ENCODE data around the gene TUBB3. TPM values are rescaled to one million over a fixed set of nuclear protein-coding genes. Genes with fewer than 3 reads are reported as not detected.

Gene TUBB3
- total RNA-seq, 1 experiment from 2014 or later = 173 TPM

DNA sequence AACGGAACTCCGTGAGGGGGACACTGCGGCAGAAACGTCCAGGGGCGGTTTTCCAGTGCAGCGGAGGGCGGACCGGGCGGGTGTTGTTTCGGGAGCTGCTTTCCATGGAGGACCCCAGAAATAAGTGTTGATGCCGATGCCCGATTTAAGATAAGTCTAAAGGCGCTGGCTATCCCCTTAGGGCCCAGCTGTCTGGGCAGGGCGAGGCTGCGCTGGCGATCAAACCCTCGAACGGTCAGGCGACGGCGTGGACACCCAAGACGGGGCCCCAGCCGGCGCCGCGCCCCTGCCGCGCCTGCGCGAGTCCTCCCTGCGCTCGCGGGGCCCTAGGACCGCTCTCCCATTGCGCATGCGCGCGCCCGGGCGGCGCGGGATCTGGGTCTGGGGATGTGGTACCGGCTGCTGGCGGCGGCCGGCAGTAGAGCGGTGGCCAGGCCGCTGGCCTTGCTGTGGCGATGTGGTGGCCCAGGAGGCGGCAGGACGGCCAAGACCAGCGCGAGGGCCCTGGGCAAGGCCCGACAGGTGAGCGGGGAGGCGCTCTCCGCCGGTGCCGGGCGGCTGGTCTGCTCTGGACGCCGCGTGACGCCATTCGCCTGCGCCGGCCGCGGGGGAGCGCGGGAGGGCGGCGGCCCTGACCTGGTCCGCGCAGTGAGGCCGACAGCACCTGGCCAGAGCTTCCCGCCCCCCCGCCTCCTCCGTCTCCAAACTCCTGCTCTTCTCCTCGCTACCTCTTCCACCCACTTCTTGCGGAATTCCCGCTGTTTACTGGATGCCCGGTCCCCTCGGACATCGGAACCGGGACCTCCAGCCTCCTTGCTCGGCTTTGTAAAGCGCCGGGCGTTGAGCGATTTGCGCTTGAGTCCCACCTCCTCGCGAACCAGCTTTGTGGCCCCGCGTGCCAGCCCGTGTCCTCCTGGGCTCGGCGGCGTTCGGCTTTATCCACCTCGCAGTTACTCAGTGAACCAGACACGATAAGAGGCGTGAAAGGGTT lies 49.4 kb downstream of the TUBB3 start (continued):
- TF ChIP-seq, protein P1, sequence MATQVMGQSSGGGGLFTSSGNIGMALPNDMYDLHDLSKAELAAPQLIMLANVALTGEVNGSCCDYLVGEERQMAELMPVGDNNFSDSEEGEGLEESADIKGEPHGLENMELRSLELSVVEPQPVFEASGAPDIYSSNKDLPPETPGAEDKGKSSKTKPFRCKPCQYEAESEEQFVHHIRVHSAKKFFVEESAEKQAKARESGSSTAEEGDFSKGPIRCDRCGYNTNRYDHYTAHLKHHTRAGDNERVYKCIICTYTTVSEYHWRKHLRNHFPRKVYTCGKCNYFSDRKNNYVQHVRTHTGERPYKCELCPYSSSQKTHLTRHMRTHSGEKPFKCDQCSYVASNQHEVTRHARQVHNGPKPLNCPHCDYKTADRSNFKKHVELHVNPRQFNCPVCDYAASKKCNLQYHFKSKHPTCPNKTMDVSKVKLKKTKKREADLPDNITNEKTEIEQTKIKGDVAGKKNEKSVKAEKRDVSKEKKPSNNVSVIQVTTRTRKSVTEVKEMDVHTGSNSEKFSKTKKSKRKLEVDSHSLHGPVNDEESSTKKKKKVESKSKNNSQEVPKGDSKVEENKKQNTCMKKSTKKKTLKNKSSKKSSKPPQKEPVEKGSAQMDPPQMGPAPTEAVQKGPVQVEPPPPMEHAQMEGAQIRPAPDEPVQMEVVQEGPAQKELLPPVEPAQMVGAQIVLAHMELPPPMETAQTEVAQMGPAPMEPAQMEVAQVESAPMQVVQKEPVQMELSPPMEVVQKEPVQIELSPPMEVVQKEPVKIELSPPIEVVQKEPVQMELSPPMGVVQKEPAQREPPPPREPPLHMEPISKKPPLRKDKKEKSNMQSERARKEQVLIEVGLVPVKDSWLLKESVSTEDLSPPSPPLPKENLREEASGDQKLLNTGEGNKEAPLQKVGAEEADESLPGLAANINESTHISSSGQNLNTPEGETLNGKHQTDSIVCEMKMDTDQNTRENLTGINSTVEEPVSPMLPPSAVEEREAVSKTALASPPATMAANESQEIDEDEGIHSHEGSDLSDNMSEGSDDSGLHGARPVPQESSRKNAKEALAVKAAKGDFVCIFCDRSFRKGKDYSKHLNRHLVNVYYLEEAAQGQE (IDR thresholded peaks at IDR 0.05; ENCODE audit: low read depth) = no peak
- TF ChIP-seq POLR2A (IDR thresholded peaks at IDR 0.05; ENCODE audit: borderline replicate concordance, extremely low read depth, insufficient read depth, insufficient read length) = peak; percentile 81
- TF ChIP-seq SP1 (IDR thresholded peaks at IDR 0.05; ENCODE audit: low read depth) = no peak
- no peak for TF ChIP-seq RAD21 (IDR thresholded peaks at IDR 0.05; ENCODE audit: low read depth)
- TF ChIP-seq, protein P2, sequence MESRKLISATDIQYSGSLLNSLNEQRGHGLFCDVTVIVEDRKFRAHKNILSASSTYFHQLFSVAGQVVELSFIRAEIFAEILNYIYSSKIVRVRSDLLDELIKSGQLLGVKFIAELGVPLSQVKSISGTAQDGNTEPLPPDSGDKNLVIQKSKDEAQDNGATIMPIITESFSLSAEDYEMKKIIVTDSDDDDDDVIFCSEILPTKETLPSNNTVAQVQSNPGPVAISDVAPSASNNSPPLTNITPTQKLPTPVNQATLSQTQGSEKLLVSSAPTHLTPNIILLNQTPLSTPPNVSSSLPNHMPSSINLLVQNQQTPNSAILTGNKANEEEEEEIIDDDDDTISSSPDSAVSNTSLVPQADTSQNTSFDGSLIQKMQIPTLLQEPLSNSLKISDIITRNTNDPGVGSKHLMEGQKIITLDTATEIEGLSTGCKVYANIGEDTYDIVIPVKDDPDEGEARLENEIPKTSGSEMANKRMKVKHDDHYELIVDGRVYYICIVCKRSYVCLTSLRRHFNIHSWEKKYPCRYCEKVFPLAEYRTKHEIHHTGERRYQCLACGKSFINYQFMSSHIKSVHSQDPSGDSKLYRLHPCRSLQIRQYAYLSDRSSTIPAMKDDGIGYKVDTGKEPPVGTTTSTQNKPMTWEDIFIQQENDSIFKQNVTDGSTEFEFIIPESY (IDR thresholded peaks at IDR 0.05; ENCODE audit: extremely low read depth, insufficient replicate concordance, low read length) = peak; percentile 88
- peak; percentile 64 for TF ChIP-seq TCF7L2 (IDR thresholded peaks at IDR 0.05; ENCODE audit: borderline replicate concordance, extremely low read depth, insufficient read depth, insufficient read length)
- TF ChIP-seq JUND (IDR thresholded peaks at IDR 0.05) = no peak
- no peak; the same call in 1 of the 2 replicates for TF ChIP-seq EGR1 (IDR thresholded peaks at IDR 0.05; ENCODE audit: low read depth)
- TF ChIP-seq CBX3 (IDR thresholded peaks at IDR 0.05; ENCODE audit: low read depth) = no peak
- TF ChIP-seq EZH2phosphoT487 (IDR thresholded peaks at IDR 0.05; ENCODE audit: borderline replicate concordance) = no peak
- no peak for TF ChIP-seq FOSL1 (IDR thresholded peaks at IDR 0.05; ENCODE audit: low read depth)
- no peak for TF ChIP-seq CEBPB (IDR thresholded peaks at IDR 0.05; ENCODE audit: low read depth)
- TF ChIP-seq SRF (IDR thresholded peaks at IDR 0.05; ENCODE audit: low read depth) = peak; percentile 88
- TF ChIP-seq EZH2 (IDR thresholded peaks at IDR 0.05) = no peak
- TF ChIP-seq, protein P3, sequence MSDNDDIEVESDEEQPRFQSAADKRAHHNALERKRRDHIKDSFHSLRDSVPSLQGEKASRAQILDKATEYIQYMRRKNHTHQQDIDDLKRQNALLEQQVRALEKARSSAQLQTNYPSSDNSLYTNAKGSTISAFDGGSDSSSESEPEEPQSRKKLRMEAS (IDR thresholded peaks at IDR 0.05) = peak; percentile 96
- peak; percentile 99 for TF ChIP-seq SIN3A (IDR thresholded peaks at IDR 0.05; ENCODE audit: low read depth)

All from HCT116 (cell line).